SK-N-MC (cell line): ENCODE results near the gene ENTPD7.

Source experiments
- EZH2 ChIP-seq: fragments of 200-600 bp; sonication (generic); IDR thresholded peaks from one replicate; pipeline ENCODE4 v1.6.1; 2017; ENCODE audit warnings: antibody characterized with exemption
- POLR2AphosphoS5 ChIP-seq: IDR thresholded peaks from 2 replicates; pipeline ENCODE4 v1.6.1; 2012; ENCODE audit warnings: mild to moderate bottlenecking, low read depth, low read length, borderline replicate concordance

- TF ChIP-seq EZH2 (no peak), POLR2AphosphoS5 (no peak)
These were observed 43.9 kb upstream of the ENTPD7 start for GRCh38 chr10:99615426-99615825.
